ENCODE results near the gene CHN1.

- TF ChIP-seq CTCF (IDR thresholded peaks at IDR 0.05; ENCODE audit: control extremely low read depth in 1 of 3, insufficient read depth in 1 of 3, low read depth in 1 of 3, low read length in 3 of 3) (peak; percentile 79 to 94 (median 86)), CBX5 (IDR thresholded peaks at IDR 0.05; ENCODE audit: low read depth, low read length) (no peak), CEBPB (IDR thresholded peaks at IDR 0.05; ENCODE audit: low read depth, low read length) (peak; percentile 60; the same call in 1 of the 2 replicates), POLR2A (IDR thresholded peaks at IDR 0.05; ENCODE audit: control extremely low read depth in 1 of 2, low read depth in 2 of 2, low read length in 2 of 2) (peak in 1 of 2 experiments; percentile 52; a peak in 2 of 3 replicates), EP300 (IDR thresholded peaks at IDR 0.05; ENCODE audit: borderline replicate concordance in 1 of 2, low read depth in 2 of 2, low read length in 2 of 2) (peak in 1 of 2 experiments; percentile 66; a peak in 1 of 3 replicates), TEAD4 (IDR thresholded peaks at IDR 0.05; ENCODE audit: low read depth, low read length) (peak; percentile 19; the same call in 1 of the 2 replicates), ASH2L (IDR thresholded peaks at IDR 0.05; ENCODE audit: low read length) (peak; percentile 76), JUND (IDR thresholded peaks at IDR 0.05; ENCODE audit: low read length) (peak; percentile 31; the same call in 1 of the 2 replicates), TAF1 (IDR thresholded peaks at IDR 0.05; ENCODE audit: low read depth, low read length) (peak; percentile 37; the same call in 1 of the 2 replicates), MAFK (IDR thresholded peaks at IDR 0.05; ENCODE audit: low read depth, low read length) (no peak), EZH2 (IDR thresholded peaks at IDR 0.05; ENCODE audit: low read depth, low read length, severe bottlenecking) (no peak), RFX5 (IDR thresholded peaks at IDR 0.05; ENCODE audit: borderline replicate concordance, low read depth, low read length) (no peak), PHF8 (conservative IDR thresholded peaks at IDR 0.05; ENCODE audit: low read depth, low read length) (no peak), KDM1A (IDR thresholded peaks at IDR 0.05; ENCODE audit: borderline replicate concordance, low read length) (peak; percentile 23; the same call in 1 of the 2 replicates)
These were observed 233.3 kb downstream of the CHN1 start for GRCh38 chr2:174771631-174772471.

Measured in H1 (cell line).